ENCODE results near the gene CDH2.

CDH2 gene

GRCh38 chr18:28127763-28128658, 48.9 kb downstream of the CDH2 start:
- peak; percentile 6 for DNase-seq (ENCODE audit: low spot score)

- DNase-seq (ENCODE audit: low spot score), result no peak
These were observed 49.7 kb downstream of the CDH2 start for GRCh38 chr18:28127228-28127627.

- DNase-seq (ENCODE audit: low spot score), result no peak
These were observed 50.2 kb downstream of the CDH2 start for GRCh38 chr18:28126768-28127167.

GRCh38 chr18:28125051-28125450, 51.9 kb downstream of the CDH2 start:
- no peak for DNase-seq (ENCODE audit: low spot score)

DNA sequence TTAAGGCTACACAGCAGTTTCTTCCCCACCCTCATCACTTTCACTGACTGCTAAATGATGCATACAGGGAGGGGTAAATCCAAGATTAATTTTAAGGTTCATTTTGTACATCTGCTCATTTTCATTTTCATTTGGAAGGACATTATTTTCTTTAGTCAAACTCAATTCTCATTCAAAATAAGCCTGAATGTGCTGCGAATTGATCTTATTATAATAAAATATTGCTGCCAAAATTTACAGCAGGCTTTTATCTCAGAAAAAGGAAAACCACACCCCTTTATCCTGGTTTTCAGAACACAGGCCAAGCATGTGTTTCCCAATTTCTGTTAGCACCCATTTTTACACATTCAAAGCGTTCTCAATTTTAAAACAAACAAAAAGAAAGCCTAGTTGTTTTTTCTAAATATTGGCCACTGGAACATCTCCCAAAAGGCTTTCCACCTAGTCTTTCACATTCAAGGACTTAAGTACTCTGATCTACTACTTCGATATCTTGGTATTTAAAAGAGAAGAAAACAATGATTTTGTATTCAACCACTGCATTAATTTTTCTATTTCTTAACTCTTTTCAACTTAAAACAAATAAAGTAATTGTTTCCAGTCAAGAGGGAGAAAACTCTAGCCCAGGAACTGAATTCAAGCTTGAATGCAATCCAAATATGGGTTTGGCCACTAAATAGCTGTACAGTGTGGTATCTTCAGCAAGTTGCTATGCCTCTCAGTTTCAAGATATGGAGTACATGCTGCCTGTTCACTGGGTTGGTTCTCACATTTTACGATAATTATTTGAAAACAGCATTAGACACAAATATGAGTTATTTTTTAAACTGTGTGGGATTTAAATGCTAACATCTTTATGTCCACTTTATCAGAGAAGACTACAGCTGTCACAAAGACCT, 52.5 kb downstream of the CDH2 start:
- DNase-seq (ENCODE audit: low spot score), result no peak

GRCh38 chr18:28123401-28124030, 53.4 kb downstream of the CDH2 start:
- DNase-seq (ENCODE audit: low spot score), result no peak

DNA sequence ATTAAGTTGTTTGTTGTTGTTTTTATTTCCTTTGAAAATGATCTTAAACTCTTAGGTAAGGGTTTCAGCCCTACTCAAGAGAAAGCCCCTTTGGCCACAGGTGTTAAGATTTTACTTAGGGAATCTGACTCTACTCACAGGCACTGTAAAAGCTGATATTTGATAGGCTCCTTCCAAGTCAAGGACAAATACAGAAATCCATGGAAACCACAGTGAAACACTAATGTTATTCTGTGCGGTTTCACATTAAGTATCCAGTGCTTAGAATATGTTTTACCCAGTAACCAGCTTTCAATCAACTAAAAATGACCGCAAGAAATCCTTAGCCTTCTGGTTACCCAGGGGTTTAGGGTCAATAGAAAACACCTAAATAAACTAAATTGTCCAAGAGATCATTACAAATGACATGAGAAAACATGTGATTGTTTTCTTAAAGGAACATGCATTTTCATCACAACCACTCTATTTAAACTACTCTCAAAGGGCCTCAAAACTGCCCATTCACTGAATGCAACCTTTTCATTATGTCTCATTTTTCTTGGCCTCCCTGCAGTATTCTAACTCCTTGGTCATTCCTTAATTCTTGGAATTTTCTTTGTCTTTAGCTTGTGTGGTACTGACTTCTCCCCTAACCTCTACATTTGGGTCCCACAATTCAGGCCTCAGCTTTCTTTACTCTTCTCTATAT, 56.0 kb downstream of the CDH2 start:
- no peak for DNase-seq (ENCODE audit: low spot score)

- no peak for DNase-seq (ENCODE audit: low spot score)
These were observed 60.5 kb downstream of the CDH2 start for GRCh38 chr18:28116461-28116860.

- no peak for DNase-seq (ENCODE audit: low spot score)
These were observed 61.8 kb downstream of the CDH2 start for GRCh38 chr18:28115149-28115550.

DNA sequence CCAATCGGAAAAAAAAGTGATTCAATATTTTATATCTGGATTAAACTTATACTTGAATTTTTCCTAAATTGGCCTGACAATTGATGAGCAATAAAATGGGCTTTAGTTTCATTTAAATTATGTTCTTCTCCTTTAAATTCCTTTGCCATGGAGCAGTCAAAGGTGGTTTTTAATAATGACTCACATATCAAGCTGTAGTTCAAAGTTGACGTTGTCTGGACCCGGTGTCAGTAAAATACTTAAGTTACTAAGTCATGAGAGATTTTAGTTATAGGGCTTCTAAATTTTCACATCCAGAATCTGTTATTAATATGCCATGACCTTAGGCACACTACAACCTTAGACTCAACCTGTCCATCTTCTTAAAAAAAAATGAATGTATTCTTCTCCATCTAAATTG, 62.5 kb downstream of the CDH2 start:
- DNase-seq (ENCODE audit: low spot score), result no peak

GRCh38 chr18:28113271-28114029, 63.5 kb downstream of the CDH2 start:
- no peak for DNase-seq (ENCODE audit: low spot score)

DNA sequence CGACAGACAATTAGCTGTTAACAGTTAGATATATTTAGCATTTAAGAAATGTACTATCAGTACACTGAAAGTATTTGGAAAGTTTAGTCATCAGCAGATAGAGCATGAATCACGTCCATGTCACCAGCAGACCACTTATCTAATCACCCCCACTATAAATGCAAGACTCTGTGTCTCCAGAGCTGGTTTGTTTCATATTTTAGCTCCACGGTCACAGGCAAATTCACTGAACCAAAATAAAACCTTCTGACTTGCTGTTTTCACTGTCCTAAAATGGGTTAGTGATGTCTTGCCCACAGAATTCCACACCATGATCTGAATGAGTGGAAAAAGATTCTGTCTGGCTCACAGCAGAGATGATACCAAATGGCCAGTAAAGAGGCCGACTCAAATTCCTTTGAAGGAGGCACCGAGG, 64.9 kb downstream of the CDH2 start:
- DNase-seq (ENCODE audit: low spot score), result no peak

DNA sequence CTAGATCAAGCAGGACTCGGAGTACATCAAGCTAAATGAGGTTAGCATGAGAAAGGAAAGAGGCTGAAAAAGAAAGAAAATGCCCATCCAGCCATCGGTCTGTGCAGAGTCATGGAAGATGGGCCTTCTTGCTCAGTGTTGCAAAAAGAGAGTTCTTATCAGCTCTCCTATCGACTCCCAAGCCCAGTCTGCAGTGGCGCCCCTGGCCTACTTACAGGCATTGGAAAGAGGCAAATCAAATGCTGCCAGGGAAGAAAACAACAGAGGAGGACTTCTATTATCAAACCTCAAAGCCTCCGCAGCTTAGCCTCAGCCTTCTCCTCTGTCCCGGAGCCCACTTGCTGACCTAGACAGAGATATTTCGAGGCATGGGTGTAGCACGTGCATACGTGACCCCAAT, 66.0 kb downstream of the CDH2 start:
- DNase-seq (ENCODE audit: low spot score), result no peak

DNA sequence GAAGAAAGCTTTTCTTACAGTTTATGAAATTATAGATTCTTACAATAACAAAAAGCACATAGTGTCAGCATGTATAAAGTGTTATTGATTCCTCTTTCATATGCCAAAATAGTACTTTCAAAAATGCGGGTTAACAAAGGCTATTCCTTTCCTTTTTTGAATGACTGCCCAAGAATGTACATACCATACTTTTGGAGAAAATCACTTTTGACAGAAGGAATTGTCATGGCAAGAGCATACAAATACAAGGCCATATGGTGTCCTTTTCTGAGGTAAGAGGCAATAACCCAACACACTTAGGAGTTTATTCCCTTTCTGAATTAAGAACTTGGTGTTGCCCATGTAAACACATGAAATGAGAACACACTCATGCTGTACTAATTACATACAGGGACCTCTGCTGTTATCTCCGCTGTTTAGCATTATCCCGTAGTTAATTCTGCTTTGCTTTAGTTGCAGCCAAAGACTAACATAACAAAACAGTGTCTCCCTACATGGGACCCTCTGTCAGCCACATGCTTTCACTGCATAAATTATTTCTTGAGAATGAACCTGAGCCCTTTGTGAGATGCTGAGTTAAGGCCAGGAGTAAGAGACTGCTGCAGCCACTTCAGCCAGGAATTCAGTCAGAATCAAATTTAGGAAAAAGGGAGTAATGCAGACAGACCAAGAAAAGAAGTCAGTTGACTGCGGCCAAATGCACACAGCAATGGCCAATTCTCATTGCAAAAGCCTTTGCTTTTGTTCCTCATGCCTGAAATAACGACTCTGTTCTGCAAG, 67.0 kb downstream of the CDH2 start:
- no peak for DNase-seq (ENCODE audit: low spot score)

- DNase-seq (ENCODE audit: low spot score), result no peak
These were observed 68.1 kb downstream of the CDH2 start for GRCh38 chr18:28108814-28109213.

DNA sequence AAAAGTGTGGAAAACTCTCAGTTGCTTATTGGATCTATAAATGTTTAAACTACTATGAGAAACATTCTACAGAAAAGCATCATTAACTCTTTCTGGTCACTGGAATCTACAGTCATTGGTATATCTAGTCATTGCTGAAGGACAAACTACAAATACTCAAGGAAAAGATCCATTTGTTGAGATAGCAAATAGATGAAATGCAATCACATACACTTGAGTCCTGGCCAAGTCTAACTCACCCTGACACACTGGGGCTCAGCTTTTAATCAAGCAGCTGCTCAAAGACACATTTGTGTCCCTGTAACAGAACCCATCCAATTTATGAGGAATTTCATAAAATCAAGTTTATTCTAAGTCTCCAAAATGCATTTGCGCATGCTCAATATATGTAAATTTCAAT, 68.7 kb downstream of the CDH2 start:
- DNase-seq (ENCODE audit: low spot score), result no peak

DNA sequence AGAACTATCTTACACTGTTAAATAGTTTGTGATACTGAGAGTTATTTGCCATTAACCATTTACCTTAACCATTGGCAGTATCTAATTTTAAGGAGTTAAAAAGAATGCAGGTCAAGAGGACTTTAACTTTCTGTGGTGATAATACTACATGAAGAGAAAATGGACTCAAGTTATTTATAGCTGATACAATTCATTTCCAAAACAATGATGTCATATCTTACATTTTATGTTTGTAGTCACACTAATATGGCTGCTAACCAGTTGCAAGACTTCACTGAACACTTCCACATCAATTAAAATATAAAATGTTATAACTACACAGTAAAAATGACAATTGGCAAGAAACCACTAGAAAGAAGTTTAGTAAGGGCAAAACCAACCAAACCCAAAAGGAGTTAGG, 77.7 kb downstream of the CDH2 start:
- DNase-seq (ENCODE audit: low spot score), result no peak

GRCh38 chr18:28095631-28096030, 81.3 kb downstream of the CDH2 start:
- DNase-seq (ENCODE audit: low spot score), result no peak

DNA sequence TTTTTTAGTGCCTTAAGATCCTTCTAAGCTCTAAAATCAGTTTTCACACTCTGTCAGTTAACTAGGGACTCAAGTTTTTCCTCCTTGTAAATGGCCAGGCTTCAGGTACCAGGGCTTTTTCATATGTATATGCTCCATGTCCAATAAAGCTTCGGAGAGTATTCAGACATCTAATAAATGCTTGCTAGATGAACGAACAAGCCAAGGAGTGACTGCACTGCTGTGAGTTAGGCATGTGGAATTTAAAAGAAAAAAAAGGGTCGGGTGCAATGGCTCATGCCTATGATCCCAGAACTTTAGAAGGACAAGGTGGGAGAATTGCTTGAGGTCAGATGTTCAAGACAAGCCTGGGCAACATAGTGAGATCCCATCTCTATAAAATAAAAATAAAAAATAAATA, 81.9 kb downstream of the CDH2 start:
- no peak for DNase-seq (ENCODE audit: low spot score)

DNA sequence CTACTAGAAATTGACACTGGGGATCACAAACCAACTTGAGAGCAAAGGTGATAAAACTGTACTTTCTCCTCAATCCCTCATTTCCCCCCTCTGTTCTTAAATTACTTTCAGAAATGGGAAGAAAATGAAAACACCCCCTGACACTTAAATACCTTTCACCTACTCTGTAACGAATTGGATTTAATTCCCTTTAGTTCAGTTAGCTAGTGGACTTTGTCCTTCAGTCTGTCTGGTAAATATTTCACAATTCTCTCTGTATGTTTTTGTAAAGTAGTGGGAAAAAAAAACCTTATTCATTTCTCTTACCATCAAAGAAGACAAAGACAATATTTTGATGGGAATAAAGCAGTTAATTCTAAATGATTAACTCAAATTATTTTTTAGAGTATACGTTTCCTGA, 85.7 kb downstream of the CDH2 start:
- no peak for DNase-seq (ENCODE audit: low spot score)

All from HuH-7 (cell line).